ENCODE results near the gene IRGQ.
"Not testable (repeated sequence)": the region's sequence is repeated elsewhere in the genome, so short reads cannot be mapped to it uniquely, and the experiment has no call there.

Gene IRGQ, protein sequence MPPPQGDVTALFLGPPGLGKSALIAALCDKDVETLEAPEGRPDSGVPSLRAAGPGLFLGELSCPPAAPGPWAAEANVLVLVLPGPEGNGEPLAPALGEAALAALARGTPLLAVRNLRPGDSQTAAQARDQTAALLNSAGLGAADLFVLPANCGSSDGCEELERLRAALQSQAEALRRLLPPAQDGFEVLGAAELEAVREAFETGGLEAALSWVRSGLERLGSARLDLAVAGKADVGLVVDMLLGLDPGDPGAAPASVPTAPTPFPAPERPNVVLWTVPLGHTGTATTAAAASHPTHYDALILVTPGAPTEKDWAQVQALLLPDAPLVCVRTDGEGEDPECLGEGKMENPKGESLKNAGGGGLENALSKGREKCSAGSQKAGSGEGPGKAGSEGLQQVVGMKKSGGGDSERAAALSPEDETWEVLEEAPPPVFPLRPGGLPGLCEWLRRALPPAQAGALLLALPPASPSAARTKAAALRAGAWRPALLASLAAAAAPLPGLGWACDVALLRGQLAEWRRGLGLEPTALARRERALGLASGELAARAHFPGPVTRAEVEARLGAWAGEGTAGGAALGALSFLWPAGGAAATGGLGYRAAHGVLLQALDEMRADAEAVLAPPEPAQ

DNA sequence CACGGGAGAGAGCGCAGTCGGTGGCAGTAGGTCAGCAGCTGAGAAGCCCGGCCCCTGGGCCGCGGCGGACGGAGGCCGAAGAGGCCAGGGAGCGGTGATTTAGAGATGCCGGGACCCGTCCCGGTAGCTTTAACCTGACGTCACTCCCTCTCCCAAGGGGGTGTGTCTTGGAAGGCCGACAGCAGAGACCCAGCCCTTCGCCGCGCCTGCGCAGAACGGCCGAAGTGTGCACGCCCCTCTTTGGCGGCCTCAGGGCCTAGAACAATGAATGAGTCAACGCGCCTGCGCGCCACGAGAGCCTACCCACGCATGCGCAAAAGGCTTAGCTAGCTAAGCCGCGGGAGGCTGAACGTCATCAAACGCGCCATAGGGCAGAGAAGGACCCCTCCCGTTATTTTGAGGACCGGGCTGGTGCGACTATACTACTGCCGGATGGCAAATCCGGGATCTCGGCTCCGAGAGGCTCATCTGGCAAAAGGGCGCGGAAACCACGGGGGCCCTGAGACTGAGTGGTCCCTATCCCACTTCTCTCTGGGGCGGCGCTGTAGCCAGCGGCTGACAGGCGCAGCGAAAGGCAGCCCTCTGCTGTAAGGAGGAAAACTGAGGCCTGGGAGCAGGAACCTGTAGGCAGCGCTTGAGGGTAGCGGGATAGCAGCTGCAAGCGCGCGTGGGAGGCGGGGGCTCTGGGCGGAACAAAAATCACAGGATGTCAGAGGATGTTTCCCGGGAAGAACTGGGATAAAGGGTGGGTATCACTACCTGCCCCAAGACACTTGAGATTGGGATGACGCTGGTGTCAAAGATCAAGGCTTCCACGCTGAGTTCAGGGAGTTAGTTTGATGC is at the start of gene IRGQ, which contains the start of gene ZNF576:
TSS of gene IRGQ (minus strand) at position 136 of the 843 bp plus-strand sequence. CDS start 796 bp downstream, outside the sequence.
TSS of gene ZNF576 (plus strand) at position 597 of the 843 bp plus-strand sequence. CDS start 514 bp downstream, outside the sequence.
- peak; percentile 100 for DNase-seq

DNA sequence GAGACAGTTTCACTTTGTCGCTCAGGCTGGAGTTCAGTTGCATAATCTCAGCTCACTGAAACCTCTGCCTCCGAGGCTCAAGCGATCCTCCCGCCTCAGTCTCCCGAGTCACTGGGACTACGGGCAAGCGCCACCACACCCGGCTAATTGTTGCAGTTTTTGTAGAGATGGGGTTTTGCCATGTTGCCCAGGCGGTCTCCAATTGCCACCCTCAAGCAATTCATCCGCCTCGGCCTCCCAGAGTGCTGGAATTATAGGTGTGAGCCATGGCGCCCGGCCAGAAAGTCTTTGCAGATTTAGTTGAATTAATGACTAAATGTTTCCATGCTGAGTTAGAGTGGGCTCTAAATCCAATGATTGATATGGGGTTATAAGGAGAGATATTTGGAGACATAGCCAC is 48.2 kb upstream of the IRGQ start:
- DNase-seq, result no peak

DNA sequence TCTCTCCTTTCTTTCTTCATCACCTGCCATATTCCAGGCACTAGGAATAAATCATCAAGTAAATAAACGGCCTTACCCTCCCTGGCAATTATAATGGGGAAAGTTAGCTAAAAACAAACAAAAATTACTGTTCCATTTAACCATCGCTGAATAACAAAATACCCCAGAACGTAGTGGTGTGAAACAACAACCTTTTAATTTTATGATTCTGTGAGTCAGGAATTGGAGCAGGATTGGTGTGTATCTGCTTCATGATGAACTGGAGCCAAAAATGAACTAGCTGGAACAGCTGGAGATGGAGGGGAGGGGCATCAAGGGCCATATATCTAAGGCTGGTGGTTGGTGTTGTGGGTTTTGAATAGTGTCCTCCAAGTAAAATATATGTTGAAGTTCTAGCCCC is 47.4 kb upstream of the IRGQ start:
- DNase-seq, result no peak

DNA sequence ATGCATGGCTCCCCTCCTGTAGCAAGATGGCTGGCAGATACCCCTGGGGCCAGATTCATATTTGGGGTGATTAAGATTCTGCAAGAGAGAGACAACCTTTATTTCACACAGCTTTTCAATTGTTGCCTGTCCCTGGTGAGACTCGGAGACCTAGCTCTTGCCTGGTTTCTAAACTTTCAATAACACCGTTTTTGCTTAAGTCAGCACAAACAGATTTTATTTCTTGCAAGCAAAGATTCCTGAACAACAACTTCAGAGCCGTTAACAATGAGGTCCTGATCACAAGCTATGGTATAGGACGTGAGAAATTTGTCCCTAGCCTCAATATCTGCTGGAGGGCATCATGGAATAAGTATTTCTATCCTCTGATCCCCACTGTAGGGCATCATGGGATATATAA is 46.6 kb upstream of the IRGQ start:
- no peak for DNase-seq

DNA sequence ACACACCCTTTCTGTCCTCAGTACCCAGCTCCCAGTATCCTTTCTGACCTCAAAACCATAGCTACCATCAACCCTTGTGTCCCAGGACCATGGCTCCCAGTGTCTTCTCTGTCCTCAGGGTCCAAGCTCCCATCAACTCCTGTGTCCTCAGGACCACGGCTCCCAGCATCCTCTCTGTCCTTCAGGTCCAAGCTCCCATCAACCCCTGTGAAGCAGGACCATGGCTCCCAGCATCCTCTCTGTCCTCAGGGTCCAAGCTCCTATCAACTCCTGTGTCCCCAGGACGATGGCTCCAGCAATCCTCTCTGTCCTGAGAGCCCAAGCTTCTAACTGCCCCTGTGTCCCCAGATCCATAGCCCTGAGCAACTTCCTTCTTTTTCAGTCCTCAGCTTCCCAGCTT is 45.4 kb upstream of the IRGQ start:
- DNase-seq, result no peak

DNA sequence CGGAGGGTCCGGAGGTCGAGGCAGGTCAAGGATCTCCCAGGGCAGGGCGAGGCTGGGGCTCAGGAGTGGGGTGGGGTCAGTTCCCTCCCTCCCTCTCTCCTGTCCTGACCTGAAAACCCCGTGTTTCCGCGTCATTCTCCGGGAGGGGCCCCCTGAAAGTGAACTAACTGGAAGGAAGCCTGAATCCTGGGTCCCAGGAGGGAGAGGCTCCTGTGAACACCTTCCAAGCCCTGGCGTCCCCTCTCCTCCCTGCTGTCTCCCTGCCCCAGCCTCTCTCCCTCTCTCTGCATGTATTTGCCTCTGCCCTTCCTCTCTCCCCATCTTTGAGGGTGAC is 44.5 kb upstream of the IRGQ start:
- no peak for DNase-seq

DNA sequence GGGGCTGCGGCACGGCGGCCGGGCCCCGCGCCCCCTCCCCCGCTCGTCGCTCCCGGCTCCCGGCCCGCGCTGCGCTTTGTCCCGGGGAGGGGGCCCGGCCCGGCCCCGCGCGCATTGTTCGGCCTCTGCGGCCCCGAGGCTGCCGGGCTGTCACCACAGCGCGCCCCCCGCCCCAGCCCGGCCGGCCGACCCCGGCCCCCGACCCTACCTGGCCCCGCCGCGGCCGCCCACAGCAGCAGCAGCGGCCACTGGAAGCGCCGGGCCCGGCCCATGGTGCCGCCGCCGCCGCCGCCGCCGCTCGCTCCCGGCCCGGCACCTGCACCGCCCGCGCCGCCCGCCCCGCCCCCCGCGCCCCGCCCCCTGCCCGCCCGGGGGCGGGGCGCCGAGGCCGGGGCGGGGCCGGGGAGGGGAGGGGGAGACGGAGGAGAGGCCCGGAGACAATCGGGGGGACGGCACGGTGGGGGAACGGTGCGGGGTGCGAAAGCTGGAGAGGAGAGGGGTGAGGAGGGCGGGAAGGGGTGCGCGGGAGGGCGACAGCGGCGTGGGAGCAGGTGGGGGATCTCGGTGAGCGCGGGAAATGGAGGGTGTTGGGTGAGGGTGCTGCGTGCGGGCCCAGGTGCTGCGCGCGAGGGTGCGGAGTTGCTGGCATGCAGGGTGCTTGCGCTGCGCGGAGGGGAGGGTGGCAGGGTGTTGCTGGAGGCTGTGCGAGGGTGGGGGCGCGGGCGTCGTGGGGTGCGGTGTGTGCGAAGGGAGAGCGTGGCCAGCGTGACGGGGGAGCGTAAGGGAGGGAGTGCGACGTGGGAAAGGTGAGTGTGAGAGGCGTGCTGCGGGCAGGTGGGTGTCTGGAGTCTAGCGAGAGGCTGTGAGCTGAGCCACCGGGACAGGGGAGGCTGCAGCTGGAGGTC is 43.8 kb upstream of the IRGQ start, which contains the start of gene CADM4:
TSS of gene CADM4 (minus strand) at position 332 of the 905 bp plus-strand sequence. CDS start at position 272, 60 bp downstream.
- peak; percentile 29 for DNase-seq

DNA sequence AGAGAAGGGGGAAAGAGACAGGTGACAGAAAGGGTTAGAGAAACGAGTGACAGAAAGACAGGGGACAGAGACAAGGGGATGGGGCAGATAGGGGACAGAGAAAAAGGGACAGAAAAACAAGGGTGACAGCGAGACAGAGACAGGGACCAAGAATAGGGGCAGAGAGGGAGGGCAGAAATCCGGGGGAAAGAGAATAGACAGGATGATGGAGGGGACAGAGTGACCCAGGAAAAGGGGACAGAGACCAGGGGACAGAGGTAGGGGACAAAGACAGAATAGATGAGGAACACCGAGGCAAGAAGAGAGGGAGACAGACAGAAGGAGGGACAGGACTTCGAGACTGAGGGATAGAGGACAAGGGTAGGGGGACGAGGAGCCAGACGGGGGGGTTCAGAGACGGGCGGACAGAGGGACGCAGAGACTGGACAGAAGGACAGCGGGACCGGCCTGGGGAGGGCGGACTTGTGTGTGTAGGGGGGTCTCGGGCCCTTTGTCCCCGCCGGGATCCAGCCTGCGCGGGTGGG is 43.1 kb upstream of the IRGQ start:
- no peak for DNase-seq

DNA sequence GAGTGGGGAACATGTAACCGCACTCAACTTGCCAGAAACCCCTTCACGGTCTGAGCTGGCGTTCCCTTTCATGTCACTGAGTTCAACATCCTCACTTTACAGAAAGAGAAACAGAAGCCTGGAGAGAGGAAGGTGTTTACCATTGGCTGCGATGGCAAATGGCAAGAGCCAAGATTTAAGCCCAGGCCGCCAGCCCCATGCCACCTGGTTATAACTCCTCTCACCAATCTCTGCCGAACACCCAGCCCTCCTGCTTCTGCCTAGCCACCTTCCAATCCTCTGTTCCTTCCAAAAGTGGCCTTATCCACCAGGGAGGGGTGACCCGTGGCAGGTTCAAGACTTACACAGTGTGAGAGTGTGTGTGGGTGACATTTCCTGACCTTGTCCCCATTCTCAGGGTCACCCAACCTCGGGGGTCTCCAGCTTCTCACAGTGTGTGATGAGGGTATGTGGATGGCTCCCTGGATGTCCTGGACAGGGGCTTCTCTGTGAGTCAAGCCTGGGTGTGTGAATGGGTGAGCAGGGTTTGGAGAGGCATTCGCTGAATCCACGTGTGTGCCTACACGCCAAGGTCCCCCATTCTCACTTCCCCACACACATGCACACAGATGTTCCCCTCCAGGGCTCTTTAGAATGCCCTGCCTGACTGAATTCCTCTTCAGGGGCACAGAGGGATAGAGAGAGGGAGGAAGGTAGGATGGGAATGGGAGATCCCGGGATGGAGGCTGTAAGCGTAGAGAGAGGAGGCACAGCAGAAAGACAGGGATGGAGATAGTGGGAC is 42.5 kb upstream of the IRGQ start:
- DNase-seq, result no peak

DNA sequence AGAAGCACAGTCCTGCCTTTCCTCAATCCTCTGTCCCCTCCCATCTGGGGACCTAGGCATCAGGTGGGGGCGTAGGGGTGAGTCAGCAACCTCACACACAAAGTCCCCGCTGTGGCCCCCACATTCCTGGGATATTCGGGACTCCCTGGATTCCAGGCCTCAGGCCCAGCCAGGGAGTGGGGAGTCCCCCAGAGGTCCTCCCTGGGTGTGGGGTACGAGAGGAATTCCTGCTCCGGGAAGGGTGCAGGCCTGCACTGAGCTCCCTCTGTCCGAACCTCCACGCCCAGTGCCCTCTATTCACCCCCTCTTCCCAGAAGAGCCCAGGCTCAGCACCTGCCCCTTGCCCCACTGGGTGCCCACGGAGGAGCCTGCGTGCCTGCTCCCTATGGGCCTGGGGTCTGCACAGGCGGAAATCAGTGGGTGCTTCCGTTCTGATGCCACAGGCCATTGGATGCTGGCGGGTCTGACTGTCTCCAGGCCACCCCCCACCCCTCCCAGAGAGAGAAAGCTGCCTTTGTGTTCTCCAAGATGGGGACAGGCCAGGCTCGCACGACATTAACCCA is 40.3 kb upstream of the IRGQ start:
- DNase-seq, result no peak

DNA sequence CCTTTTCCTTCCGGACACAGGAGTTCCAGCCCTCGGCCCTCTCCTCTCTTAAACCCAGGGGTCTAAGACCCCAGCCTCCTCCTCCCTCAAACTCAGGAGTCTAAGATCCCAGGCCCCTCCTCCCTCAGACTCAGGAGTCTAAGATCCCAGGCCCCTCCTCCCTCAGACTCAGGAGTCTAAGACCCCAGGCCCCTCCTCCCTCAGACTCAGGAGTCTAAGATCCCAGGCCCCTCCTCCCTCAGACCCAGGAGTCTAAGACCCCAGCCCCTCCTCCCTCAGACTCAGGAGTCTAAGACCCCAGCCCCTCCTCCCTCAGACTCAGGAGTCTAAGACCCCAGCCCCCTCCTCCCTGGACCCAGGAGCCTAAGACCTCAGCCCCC is 39.6 kb upstream of the IRGQ start:
- DNase-seq, result not testable (repeated sequence)

DNA sequence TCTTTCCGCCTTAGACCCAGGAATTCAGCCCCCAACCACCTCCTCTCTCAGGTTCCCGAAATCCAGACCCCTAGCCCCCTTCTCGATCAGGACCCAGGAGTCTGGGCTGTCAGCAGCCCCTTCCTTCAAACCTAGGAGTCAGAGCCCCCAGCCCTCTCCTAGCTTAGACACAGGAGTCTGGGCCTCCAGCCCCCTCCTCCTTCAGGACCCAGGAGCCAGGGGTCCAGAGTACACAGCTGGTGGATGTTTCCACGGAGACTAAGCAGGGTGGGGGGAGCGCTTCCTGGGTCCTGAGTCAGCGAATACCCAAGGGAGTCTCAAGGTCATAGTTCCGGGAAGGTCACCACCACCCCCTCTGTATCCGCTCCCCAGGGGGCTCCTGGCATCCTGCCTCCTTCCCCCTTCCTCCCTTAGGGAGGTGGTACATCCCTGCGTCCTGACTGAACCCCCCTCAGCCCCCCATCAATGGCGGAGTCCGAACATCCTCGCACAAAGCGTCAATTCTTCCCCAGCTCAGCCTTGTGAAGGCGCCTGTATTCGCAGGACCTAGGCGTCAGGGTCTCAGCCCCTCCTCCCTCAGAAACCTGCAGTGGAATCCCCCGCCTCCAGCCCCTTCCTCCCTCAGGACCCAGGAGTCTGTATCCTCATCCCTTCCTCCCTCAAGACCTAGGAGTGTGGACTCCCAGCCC is 39.1 kb upstream of the IRGQ start:
- no peak for DNase-seq

DNA sequence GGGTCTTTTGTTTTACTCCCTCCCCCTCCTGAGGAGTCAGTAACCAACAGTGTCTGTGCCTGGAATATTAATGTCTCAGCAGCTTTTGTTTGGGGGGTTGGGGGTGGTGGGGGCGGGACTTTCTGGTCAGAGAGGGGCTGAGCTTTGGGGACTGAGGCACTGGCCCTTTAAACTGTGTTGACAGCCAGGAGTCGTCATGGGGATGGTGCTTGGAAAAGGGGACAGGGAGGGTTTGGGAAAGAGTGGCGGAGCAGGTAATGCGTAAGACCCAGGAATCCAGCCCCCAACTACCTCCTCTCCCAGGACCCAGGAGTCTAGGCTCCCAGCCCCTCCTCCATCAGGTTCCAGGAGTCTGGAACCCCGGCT is 38.6 kb upstream of the IRGQ start:
- no peak for DNase-seq

DNA sequence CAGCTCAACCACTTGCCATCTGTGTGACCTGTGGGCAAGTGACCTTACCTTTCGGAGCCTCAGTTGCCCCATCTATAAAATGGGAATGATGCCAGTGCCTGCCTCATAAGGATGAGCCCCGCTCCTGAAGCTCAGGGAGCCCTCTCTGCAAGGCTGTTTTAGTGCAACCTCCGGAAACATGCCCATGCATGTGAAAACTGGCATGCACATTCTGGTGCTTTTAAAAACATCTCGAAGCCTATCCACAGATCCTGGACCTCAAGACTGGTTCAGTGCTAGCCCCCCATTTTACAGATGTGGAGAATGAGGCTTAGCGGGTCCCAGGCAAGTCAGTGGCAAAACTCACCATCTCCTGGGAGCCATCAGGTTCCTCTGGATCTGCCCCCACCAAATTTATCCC is 38.1 kb upstream of the IRGQ start:
- DNase-seq, result no peak

DNA sequence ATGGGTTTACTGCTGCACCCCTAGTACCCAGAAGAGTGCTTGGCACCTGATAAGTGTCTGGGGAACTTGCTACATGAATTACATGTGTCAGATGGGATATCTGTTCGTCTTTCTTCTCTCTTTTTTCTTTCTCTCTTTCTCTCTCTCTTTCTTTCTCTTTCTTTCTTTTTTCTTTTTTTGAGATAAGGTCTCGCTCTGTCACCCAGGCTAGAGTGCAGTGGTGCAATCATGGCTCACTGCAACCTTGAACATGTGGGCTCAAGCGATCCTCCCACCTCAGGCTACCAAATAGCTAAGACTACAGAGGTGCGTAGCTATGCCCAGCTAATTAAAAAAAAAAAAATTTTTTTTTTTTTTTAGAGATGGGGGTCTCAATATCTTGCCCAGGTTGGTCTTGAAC is 37.6 kb upstream of the IRGQ start:
- no peak for DNase-seq

DNA sequence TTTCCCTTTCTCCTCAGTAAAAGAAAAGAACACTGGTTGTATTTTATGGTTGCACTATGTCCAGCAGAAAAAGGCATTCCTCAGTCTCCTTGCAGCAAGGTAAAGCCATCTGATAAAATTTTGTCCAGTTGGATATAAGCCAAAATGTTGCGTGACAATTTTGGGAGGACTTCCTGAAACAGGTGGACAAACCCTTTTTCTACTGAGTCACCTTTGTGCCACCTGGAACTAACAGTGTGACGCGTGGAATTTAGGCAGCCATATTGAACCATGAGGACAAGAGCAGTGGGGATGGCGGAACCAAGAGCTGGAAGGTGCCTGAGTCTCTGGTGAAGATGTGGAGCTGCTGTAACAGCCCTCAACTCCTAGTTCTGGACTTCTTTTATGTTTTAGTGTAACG is 35.6 kb upstream of the IRGQ start:
- DNase-seq, result no peak

DNA sequence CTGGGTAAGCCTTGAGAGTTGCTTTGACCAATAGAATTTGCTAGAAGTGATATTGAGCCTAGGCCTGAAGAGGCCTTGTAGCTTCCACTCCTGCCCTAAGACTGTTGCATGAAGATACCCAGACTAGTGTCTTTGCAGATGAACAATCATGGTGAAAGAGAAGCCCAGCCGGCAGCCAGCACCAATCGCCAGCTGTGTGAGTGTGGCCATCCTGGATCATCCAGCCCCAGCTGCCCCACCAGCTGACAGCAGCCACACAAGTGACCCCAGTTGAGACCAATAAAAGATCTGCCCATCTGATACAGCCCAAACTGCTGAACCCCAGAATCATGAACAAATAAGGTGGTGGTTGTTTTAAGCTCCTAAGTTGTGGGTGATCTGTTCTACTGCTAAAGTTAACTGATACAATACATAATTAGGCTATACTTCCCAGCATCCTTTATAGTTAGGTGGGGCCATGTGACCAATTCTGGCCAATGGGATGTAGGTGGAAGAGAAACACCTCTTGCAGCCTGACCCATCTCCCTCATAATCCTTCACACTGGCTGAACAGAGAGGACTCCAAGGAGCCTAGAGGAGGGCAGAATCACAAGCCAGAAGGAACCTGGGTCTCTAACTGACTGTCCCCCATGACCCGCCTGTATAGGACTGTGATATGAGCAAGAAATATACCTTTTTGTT is 32.9 kb upstream of the IRGQ start:
- no peak for DNase-seq

DNA sequence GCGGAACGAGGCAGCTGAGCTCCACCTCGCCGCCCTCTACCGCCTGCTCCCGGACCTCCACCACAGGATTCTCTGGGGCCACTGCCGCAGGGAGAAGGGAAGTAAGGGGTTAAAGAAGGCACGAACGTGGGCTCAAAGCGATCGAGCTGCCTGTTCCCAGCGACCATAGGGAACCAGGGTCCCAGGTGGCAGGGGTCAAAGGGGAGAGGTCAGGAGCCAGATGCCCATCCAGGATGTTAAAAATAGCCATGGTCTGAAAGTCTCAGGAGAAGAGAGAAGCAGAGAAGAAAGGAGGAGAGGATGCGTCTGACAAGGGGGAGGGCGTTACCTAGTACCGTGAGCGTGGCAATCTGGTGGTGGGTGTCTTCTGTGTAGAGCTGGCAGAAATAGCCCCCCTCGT is 30.9 kb upstream of the IRGQ start:
- DNase-seq, result no peak

DNA sequence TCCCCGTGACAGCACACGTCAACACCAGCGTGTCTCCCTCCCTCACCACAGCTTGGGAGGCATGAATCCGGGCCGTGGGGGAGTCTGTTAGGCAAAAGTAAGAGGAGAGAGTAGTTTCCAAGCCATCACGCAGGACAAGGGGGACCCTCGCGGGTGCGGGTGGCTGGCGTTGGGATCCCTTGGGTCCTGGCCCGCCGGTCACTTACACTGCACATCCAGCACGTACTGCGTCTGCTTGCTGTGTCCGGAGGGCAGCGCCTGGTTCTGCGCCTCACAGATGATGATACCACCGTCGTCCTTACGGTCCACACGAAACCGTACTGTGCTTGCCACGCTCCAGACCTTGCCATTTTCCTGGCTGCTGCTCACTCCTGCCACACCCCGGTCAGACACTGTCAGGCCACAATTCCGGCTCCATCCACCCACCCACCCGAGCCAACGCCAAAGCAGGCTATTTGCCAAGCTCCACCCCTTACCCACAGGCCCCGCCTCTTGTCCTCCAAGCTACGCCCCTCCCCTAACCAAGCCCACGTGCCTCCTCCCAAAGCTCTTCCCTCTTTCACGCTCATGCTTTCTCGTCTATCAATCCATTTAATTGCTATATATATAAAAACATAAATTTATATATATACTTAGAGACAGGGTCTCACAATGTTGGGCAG is 30.1 kb upstream of the IRGQ start:
- no peak for DNase-seq
